ENCODE results near the gene KIF22. TPM values are rescaled to one million over a fixed set of nuclear protein-coding genes. Genes with fewer than 3 reads are reported as not detected.

KIF22 gene
- total RNA-seq, 1 experiment from 2014 or later: 87.6 TPM

DNA sequence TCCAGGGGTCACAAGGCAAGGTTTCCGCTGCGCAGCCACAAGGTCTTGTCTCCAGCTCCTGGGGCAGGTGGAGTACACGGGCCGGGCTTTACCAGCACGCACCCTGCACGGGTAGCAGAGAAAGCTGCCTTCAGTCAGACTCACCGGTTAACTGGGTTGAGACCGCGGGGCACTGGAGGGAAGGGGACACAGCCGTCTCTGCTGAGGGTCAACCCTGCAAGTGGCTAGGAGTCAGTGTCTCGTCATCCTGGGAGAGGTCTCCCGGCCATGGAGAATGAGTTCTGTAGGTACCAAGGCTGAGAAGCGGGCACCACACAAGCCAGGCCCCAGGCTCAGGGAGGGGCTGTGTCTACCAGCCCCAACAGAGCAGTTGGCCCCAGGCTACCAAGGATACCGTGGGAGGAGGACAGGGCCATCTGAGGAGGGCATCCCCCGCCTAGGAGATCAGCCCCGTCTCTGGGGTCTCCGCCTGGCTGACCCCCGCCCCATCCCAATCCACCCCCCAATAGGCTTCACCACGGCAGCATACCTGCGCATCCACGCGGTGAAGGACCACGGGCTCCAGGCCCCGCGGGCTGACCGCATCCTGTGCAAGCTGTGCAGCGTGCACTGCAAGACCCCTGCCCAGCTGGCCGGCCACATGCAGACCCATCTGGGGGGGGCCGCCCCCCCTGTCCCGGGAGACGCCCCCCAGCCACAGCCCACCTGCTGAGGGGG, 18.6 kb downstream of the KIF22 start:
- peak overlapping the region; percentile 83 for H3K9ac ChIP-seq (ENCODE audit: low read length)
- H4K20me1 ChIP-seq (ENCODE audit: low read length): 0 out of 2 replicates have a peak, but pooled peaks cover 6% of the 10 kb centered on the region
- H3K27ac ChIP-seq (ENCODE audit: low read length): peak overlapping the region; percentile 73; the same call in 1 of the 2 replicates
- ATAC-seq (no peak), DNase-seq (no peak)
- H3K4me3 ChIP-seq (ENCODE audit: low read length): peak overlapping the region; percentile 83
- no peaks in the 10 kb centered on the region for H3K27me3 ChIP-seq (ENCODE audit: low read length)
- POLR2A ChIA-PET (ENCODE audit: unreplicated experiment): interaction anchor here (1.0 kb wide), 1 partner anchor 11 kb away, joined by 3 read pairs; no protein-coding TSS in a partner anchor
- BruUV-seq (replicated peaks): TSS peak; percentile 12
- no peaks in the 10 kb centered on the region for H3F3A ChIP-seq (ENCODE audit: low read length, unreplicated experiment)
- no peaks in the 10 kb centered on the region for H3K9me2 ChIP-seq (replicated peaks; ENCODE audit: low read length)
- H2AFZ ChIP-seq (ENCODE audit: low read length): no peak overlapping the region
- TF ChIP-seq EZH2 (IDR thresholded peaks at IDR 0.05; ENCODE audit: low read length, unreplicated experiment) (no peak), EZH2phosphoT487 (IDR thresholded peaks at IDR 0.05; ENCODE audit: borderline replicate concordance, low read length) (no peak)
- TF ChIP-seq, protein P1, sequence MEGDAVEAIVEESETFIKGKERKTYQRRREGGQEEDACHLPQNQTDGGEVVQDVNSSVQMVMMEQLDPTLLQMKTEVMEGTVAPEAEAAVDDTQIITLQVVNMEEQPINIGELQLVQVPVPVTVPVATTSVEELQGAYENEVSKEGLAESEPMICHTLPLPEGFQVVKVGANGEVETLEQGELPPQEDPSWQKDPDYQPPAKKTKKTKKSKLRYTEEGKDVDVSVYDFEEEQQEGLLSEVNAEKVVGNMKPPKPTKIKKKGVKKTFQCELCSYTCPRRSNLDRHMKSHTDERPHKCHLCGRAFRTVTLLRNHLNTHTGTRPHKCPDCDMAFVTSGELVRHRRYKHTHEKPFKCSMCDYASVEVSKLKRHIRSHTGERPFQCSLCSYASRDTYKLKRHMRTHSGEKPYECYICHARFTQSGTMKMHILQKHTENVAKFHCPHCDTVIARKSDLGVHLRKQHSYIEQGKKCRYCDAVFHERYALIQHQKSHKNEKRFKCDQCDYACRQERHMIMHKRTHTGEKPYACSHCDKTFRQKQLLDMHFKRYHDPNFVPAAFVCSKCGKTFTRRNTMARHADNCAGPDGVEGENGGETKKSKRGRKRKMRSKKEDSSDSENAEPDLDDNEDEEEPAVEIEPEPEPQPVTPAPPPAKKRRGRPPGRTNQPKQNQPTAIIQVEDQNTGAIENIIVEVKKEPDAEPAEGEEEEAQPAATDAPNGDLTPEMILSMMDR (conservative IDR thresholded peaks at IDR 0.05; ENCODE audit: low read depth, low read length): no peak
- no peaks in the 10 kb centered on the region for H3K9me3 ChIP-seq (ENCODE audit: low read length)
- intact Hi-C loops (cut with micrococcal nuclease): loop anchor here (5.0 kb wide), 1 partner anchor 107 kb away; no protein-coding TSS in a partner anchor
- H3K4me1 ChIP-seq (ENCODE audit: insufficient read depth, low read length): peaks cover 39% of the 10 kb centered on the region
- H3K79me2 ChIP-seq (ENCODE audit: low read length): peaks cover 35% of the 10 kb centered on the region
- peak overlapping the region; percentile 97 for H3K4me2 ChIP-seq (ENCODE audit: low read length)
- CTCF ChIA-PET: interaction anchor here (0.6 kb wide), 1 partner anchor 30 kb away, joined by 6 read pairs; no protein-coding TSS in a partner anchor
- H3K36me3 ChIP-seq (ENCODE audit: low read depth, low read length): no peaks in the 10 kb centered on the region; the same call in 1 of the 2 replicates

DNA sequence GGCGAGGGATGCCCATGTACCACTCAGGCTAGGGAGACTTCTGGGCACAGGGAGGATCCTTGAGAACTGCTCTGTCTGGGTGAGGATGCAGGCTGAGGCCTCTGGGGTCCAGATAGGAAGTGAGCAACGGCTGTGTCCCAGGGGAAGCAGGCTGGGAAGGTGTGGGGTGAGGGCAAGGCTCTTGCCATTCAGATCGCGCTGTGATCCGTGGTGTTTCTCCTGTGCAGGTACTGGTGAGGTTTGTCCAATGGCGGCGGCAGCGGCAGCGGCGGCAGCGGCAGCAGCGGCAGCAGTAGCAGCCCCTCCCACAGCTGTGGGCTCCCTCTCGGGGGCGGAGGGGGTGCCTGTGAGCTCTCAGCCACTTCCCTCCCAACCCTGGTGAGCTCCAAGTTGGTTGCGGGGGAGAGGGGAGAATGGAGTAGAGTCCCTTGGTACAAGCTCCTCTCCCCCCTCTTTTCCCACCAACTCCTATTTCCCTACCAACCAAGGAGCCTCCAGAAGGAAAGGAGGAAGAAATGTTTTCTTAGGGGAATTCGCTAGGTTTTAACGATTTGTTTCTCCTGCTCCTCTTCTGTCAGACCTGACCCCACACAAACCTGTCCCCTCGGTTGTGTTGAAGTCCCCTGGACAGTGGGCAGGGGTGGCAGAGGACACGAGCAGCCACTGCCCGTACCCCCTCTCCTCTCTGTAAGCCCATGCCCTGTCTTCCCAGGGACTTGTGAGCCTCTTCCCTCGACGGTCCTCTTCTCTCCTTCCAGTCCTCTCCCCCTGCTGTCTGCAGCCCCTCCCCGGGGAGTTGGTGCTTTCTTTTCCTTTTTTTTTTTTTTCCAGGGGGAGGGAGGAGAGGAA, 19.5 kb downstream of the KIF22 start:
- BruUV-seq (replicated peaks): no TSS peak
- H3K79me2 ChIP-seq (ENCODE audit: low read length): peaks cover 35% of the 10 kb centered on the region
- H3K4me2 ChIP-seq (ENCODE audit: low read length): peak overlapping the region; percentile 97
- CTCF ChIA-PET: no interaction called here
- no peaks in the 10 kb centered on the region for H3K9me2 ChIP-seq (replicated peaks; ENCODE audit: low read length)
- TF ChIP-seq EZH2 (IDR thresholded peaks at IDR 0.05; ENCODE audit: low read length, unreplicated experiment) (no peak), EZH2phosphoT487 (IDR thresholded peaks at IDR 0.05; ENCODE audit: borderline replicate concordance, low read length) (no peak)
- TF ChIP-seq, protein P1 (conservative IDR thresholded peaks at IDR 0.05; ENCODE audit: low read depth, low read length): no peak
- 0 out of 2 replicates have a peak, but pooled peaks cover 6% of the 10 kb centered on the region for H4K20me1 ChIP-seq (ENCODE audit: low read length)
- no peak for ATAC-seq
- H2AFZ ChIP-seq (ENCODE audit: low read length): no peak overlapping the region
- no peak overlapping the region for H3K9ac ChIP-seq (ENCODE audit: low read length)
- peak overlapping the region; percentile 83 for H3K4me3 ChIP-seq (ENCODE audit: low read length)
- H3F3A ChIP-seq (ENCODE audit: low read length, unreplicated experiment): no peaks in the 10 kb centered on the region
- POLR2A ChIA-PET (ENCODE audit: unreplicated experiment): no interaction called here
- no peaks in the 10 kb centered on the region for H3K27me3 ChIP-seq (ENCODE audit: low read length)
- intact Hi-C loops (cut with micrococcal nuclease): loop anchor here (5.0 kb wide), 1 partner anchor 108 kb away; no protein-coding TSS in a partner anchor
- peak overlapping the region; percentile 41 for H3K27ac ChIP-seq (ENCODE audit: low read length)
- H3K36me3 ChIP-seq (ENCODE audit: low read depth, low read length): no peaks in the 10 kb centered on the region; the same call in 1 of the 2 replicates
- DNase-seq: peak; percentile 17
- peaks cover 35% of the 10 kb centered on the region for H3K4me1 ChIP-seq (ENCODE audit: insufficient read depth, low read length)
- no peaks in the 10 kb centered on the region for H3K9me3 ChIP-seq (ENCODE audit: low read length)

All from PC-3 (cell line).